BJ (cell line): Measurements from ENCODE around the gene PPM1B. TPM values are rescaled to one million over a fixed set of nuclear protein-coding genes. Genes with fewer than 3 reads are reported as not detected.

Experiments used
- CTCF ChIA-PET: fragments of 350-600 bp; formaldehyde crosslinking; extraction: SDS; loops from one replicate; lab custom pipeline; 2021; ENCODE audit warnings: antibody characterized with exemption, inconsistent platforms; lab: Yijun Ruan, JAX
- POLR2A ChIA-PET: fragments of 300-600 bp; sonication (Branson Sonifier 250); formaldehyde crosslinking; extraction: SDS; loops from one replicate; lab custom pipeline; 2021; ENCODE audit warnings: antibody characterized with exemption; lab: Charles Lee
- DNase-seq: peaks from one replicate; pipeline ENCODE4 v3.0.0-alpha.2; 2011; ENCODE audit warnings: low read depth
- H3K27me3 ChIP-seq: 2 replicates; pipeline ENCODE4 v1.6.0; 2011; ENCODE audit warnings: low read length; ENCODE audit not compliant: control insufficient read depth, insufficient read depth
- H3K36me3 ChIP-seq: 2 replicates; pipeline ENCODE4 v1.5.1; 2011; ENCODE audit warnings: low read length; ENCODE audit not compliant: control insufficient read depth, insufficient read depth
- H3K4me3 ChIP-seq: 2 replicates; pipeline ENCODE4 v1.5.1; 2011; ENCODE audit warnings: low read depth, mild to moderate bottlenecking, control low read depth, low read length
- CTCF ChIP-seq: IDR thresholded peaks from 2 replicates; pipeline ENCODE4 v1.5.1; 2011; ENCODE audit warnings: low read depth, mild to moderate bottlenecking, control low read depth, inconsistent platforms, low read length, moderate library complexity; ENCODE audit not compliant: insufficient read depth
- polyA plus RNA-seq: library from polyadenylated mRNA; depleted of rRNA; stranded (reverse); fragments of >200 nt; gene quantifications from 2 replicates; pipeline ENCODE4 v1.2.3, GENCODE V29; 2011

The PPM1B gene
- polyA plus RNA-seq, 1 experiment: 8.2 TPM

- no peak for DNase-seq
- TF ChIP-seq CTCF: no peak
- ChIA-PET POLR2A (no interaction called here), CTCF (interaction anchor here (1.7 kb wide), 1 partner anchor 26 kb away, joined by 3 read pairs; no protein-coding TSS in a partner anchor)
- Histone ChIP-seq H3K27me3 (no peaks in the 10 kb centered on the region), H3K4me3 (no peak overlapping the region), H3K36me3 (no peaks in the 10 kb centered on the region)
These were observed 101.2 kb downstream of the PPM1B start for GRCh38 chr2:44269831-44270230.

GRCh38 chr2:44271296-44271695 lies 102.6 kb downstream of the PPM1B start:
- no peak for TF ChIP-seq CTCF
- CTCF ChIA-PET: no interaction called here
- POLR2A ChIA-PET: no interaction called here
- no peak overlapping the region for H3K4me3 ChIP-seq
- H3K36me3 ChIP-seq: no peaks in the 10 kb centered on the region
- no peak for DNase-seq
- H3K27me3 ChIP-seq: no peaks in the 10 kb centered on the region

- POLR2A ChIA-PET: no interaction called here
- no peaks in the 10 kb centered on the region for H3K27me3 ChIP-seq
- H3K36me3 ChIP-seq: no peaks in the 10 kb centered on the region
- no peak for TF ChIP-seq CTCF
- CTCF ChIA-PET: interaction anchor here (1.0 kb wide), 1 partner anchor 20 kb away, joined by 4 read pairs; no protein-coding TSS in a partner anchor
- no peak overlapping the region for H3K4me3 ChIP-seq
- no peak for DNase-seq
These were observed 104.4 kb downstream of the PPM1B start for GRCh38 chr2:44273076-44273475.

GRCh38 chr2:44273596-44273995 lies 104.9 kb downstream of the PPM1B start:
- ChIA-PET CTCF (interaction anchor here (0.8 to 1.0 kb wide), 2 partner anchors 20 to 29 kb away, joined by 3 to 4 read pairs; no protein-coding TSS in a partner anchor), POLR2A (no interaction called here)
- no peak for TF ChIP-seq CTCF
- DNase-seq: no peak
- H3K27me3 ChIP-seq: no peaks in the 10 kb centered on the region
- H3K4me3 ChIP-seq: no peak overlapping the region
- H3K36me3 ChIP-seq: no peaks in the 10 kb centered on the region

- no peak for TF ChIP-seq CTCF
- ChIA-PET CTCF (interaction anchor here (0.8 kb wide), 1 partner anchor 9 kb away, joined by 3 read pairs; no protein-coding TSS in a partner anchor), POLR2A (no interaction called here)
- H3K36me3 ChIP-seq: no peaks in the 10 kb centered on the region
- no peak for DNase-seq
- H3K4me3 ChIP-seq: no peak overlapping the region
- no peaks in the 10 kb centered on the region; the same call in 1 of the 2 replicates for H3K27me3 ChIP-seq
These were observed 107.2 kb downstream of the PPM1B start for GRCh38 chr2:44275927-44276303.
